Upper lobe of right lung (tissue), 1 donor: ENCODE results near the gene OSMR. TPM values are rescaled to one million over a fixed set of nuclear protein-coding genes. Genes with fewer than 3 reads are reported as not detected.

Experiments used
- ATAC-seq: fragments of 200-7000 bp; cut with Tn5 transposase; one replicate; pipeline ENCODE4 v1.9.1; 2020; ENCODE audit warnings: mild to moderate bottlenecking, moderate library complexity
- DNase-seq: peaks from one replicate; pipeline ENCODE4 v3.0.0-alpha.2; 2020
- H3K27ac ChIP-seq: fragments of 200-600 bp; one replicate; pipeline ENCODE4 v1.8.0; 2022
- H3K27me3 ChIP-seq: fragments of 200-600 bp; one replicate; pipeline ENCODE4 v1.8.0; 2022; ENCODE audit warnings: mild to moderate bottlenecking
- H3K36me3 ChIP-seq: fragments of 200-600 bp; one replicate; pipeline ENCODE4 v1.8.0; 2022
- H3K4me1 ChIP-seq: fragments of 200-600 bp; one replicate; pipeline ENCODE4 v1.8.0; 2022
- H3K4me3 ChIP-seq: fragments of 200-600 bp; one replicate; pipeline ENCODE4 v1.8.0; 2022; ENCODE audit warnings: mild to moderate bottlenecking
- H3K9me3 ChIP-seq: fragments of 200-600 bp; one replicate; pipeline ENCODE4 v1.8.0; 2022
- CTCF ChIP-seq: fragments of 200-600 bp; IDR thresholded peaks from one replicate; pipeline ENCODE4 v1.8.0; 2022; ENCODE audit warnings: antibody characterized with exemption
- intact Hi-C: fragments of 100-400 bp; cut with DNase I; formaldehyde crosslinking; loops from one replicate; pipeline ENCODE4 v1.11.0; 2022
- total RNA-seq: library from RNA; stranded (reverse); fragmentation: NEBNext Ultra II Directional; extraction: Animal tissue kit (Norgen Biotek cat#: 25700); gene quantifications from one replicate; pipeline ENCODE4 v1.2.1, GENCODE V29; 2021
- donor health status: DM: no; HTN: yes; CAD: no; lungs with severe emphysema.

Gene OSMR
- total RNA-seq, 1 donor from 2014 or later: 85.6 TPM

DNA sequence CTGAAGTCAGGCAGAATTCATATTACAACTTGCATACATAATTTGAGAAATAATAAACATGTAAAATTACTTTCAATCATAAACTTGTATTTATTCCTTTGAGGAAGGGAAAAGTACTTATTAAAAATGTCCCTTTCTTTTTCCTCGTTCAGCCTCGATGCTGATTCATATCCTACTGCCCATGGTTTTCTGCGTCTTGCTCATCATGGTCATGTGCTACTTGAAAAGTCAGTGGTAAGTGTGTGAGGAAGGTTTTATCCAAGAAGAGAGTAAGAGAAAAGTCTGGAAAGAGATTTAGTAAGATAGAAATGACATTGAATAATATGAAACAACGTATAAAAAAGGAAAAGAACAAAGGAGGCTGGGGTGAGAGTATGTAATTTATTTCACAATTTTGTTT, 85.9 kb downstream of the OSMR start:
- no peak for TF ChIP-seq CTCF
- no peak overlapping the region for H3K27ac ChIP-seq
- DNase-seq (no peak), ATAC-seq (no peak)
- no peak overlapping the region for H3K4me3 ChIP-seq
- peaks cover 86% of the 10 kb centered on the region for H3K36me3 ChIP-seq
- no peaks in the 10 kb centered on the region for H3K4me1 ChIP-seq
- H3K9me3 ChIP-seq: no peaks in the 10 kb centered on the region
- intact Hi-C loops: no loop called here
- no peaks in the 10 kb centered on the region for H3K27me3 ChIP-seq

GRCh38 chr5:38932854-38933408, 87.1 kb downstream of the OSMR start:
- Histone ChIP-seq H3K4me1 (no peaks in the 10 kb centered on the region), H3K36me3 (peaks cover 85% of the 10 kb centered on the region), H3K9me3 (no peaks in the 10 kb centered on the region), H3K27me3 (no peaks in the 10 kb centered on the region), H3K4me3 (no peak overlapping the region), H3K27ac (no peak overlapping the region)
- ATAC-seq (no peak), DNase-seq (no peak)
- intact Hi-C loops: no loop called here
- TF ChIP-seq CTCF: no peak

GRCh38 chr5:38935437-38935836, 89.6 kb downstream of the OSMR start:
- Histone ChIP-seq H3K4me3 (no peak overlapping the region), H3K27ac (no peak overlapping the region), H3K4me1 (no peaks in the 10 kb centered on the region), H3K27me3 (no peaks in the 10 kb centered on the region), H3K36me3 (peaks cover 68% of the 10 kb centered on the region), H3K9me3 (no peaks in the 10 kb centered on the region)
- ATAC-seq (no peak), DNase-seq (no peak)
- no peak for TF ChIP-seq CTCF
- intact Hi-C loops: no loop called here

DNA sequence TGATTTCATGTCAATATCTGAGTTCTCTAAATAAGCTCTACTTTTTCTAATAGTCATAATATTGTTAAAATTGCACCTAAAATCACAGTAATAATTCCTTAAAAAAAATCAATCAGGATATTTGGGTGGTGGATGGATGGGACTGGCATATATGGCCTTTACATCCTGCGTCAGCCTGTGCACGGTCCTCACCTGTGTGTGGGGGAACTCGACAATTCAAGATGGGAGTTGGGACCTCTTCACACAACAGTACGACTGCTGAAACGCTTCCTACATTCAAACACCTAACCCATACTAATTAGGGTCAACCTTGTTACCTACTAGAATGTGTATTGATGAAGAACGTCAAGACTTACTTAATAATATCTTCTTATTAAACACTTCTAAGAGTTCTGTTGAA, 90.5 kb downstream of the OSMR start:
- no peak for DNase-seq
- no peak for ATAC-seq
- H3K36me3 ChIP-seq: peaks cover 69% of the 10 kb centered on the region
- H3K4me3 ChIP-seq: no peak overlapping the region
- no peaks in the 10 kb centered on the region for H3K4me1 ChIP-seq
- H3K9me3 ChIP-seq: no peaks in the 10 kb centered on the region
- intact Hi-C loops: no loop called here
- no peak overlapping the region for H3K27ac ChIP-seq
- H3K27me3 ChIP-seq: no peaks in the 10 kb centered on the region
- no peak for TF ChIP-seq CTCF

DNA sequence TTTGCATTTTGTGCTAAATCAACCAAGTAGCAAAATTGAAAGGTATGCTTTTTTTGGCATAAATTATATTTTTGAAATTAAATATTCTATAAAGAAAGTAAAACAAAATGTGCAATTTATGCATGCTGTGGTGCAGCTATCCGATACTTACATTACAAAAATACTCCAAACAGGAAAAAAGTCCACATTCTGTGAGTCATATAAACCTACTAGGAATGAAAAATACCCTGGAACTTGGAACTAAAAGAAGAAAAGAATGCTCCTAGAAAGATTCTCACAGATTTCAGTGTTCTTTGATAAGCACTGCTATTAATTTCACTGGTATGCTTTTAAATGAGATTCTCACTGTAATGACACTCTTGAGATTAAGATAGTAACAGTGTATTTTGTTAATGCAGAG, 92.6 kb downstream of the OSMR start:
- no peak for DNase-seq
- Histone ChIP-seq H3K4me1 (no peaks in the 10 kb centered on the region), H3K9me3 (no peaks in the 10 kb centered on the region), H3K27me3 (no peaks in the 10 kb centered on the region), H3K36me3 (peaks cover 69% of the 10 kb centered on the region), H3K27ac (no peak overlapping the region), H3K4me3 (no peak overlapping the region)
- no peak for TF ChIP-seq CTCF
- ATAC-seq: no peak
- intact Hi-C loops: no loop called here

DNA sequence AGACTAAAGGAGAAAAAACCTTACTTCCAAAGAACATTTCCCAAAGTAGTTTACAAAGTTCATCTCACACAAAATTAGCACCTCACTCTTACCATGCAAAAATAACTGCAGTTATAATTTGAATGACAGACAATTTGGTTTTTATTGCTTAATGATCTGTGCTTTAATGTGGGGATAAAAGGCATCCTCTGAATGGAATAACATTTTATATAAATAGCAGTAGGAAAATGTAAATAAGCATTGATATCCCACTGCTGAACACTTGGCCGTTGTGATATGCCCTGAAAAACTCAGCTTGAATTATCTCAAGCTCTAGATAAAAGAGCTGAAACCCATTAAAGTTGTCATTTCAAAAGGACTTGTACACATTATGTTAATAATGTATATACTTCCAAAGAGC, 93.2 kb downstream of the OSMR start:
- no peak for ATAC-seq
- peaks cover 69% of the 10 kb centered on the region for H3K36me3 ChIP-seq
- intact Hi-C loops: no loop called here
- no peak for TF ChIP-seq CTCF
- H3K27ac ChIP-seq: no peak overlapping the region
- H3K27me3 ChIP-seq: no peaks in the 10 kb centered on the region
- no peak overlapping the region for H3K4me3 ChIP-seq
- H3K4me1 ChIP-seq: no peaks in the 10 kb centered on the region
- no peak for DNase-seq
- H3K9me3 ChIP-seq: no peaks in the 10 kb centered on the region
